Measurements from ENCODE around the gene GPR33.
"Not testable (repeated sequence)": the region's sequence is repeated elsewhere in the genome, so short reads cannot be mapped to it uniquely, and the experiment has no call there.

The GPR33 gene

DNA sequence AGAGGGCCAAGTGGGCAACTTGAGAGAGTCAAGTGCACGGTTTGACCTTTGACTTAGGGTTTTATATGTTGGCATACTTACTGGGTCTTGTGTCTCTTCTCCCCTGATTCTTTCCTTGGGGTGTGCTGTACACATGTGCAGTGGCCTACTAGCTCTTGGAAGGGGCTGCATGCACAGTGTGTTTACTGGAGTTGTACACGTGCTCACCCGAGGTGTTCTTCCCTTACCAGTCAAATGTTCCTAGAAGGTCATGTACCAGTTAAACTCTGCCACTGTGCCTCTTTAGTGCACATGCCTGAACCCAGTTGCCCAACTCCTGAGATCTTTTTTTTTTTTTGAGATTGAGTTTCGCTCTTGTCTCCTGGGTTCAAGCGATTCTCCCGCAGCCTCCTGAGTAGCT, 21.3 kb downstream of the GPR33 start:
- H3K27me3 ChIP-seq (replicated peaks; ENCODE audit: insufficient read depth, low read length), result no peaks in the 10 kb centered on the region
- no peaks in the 10 kb centered on the region for H3K9me2 ChIP-seq (replicated peaks; ENCODE audit: insufficient read depth, low read length)
- H3F3A ChIP-seq (ENCODE audit: insufficient read depth, low read length), result no peaks in the 10 kb centered on the region
- no peak overlapping the region for H3K27ac ChIP-seq (ENCODE audit: low read length)
- no peak for DNase-seq
- no peaks in the 10 kb centered on the region for H4K20me1 ChIP-seq (ENCODE audit: insufficient read depth, low read length)
- no peaks in the 10 kb centered on the region for H3K9me3 ChIP-seq (replicated peaks; ENCODE audit: insufficient read depth, low read length)
- H3K36me3 ChIP-seq (replicated peaks; ENCODE audit: insufficient read depth, low read length), result no peaks in the 10 kb centered on the region
- H3K4me2 ChIP-seq (ENCODE audit: low read depth, low read length), result no peak overlapping the region
- no peak overlapping the region for H3K4me3 ChIP-seq (ENCODE audit: low read length)
- H3K79me2 ChIP-seq (ENCODE audit: low read length), result no peaks in the 10 kb centered on the region
- no peaks in the 10 kb centered on the region for H3K4me1 ChIP-seq (ENCODE audit: low read length)
- H2AFZ ChIP-seq (ENCODE audit: low read length), result no peak overlapping the region
- TF ChIP-seq EZH2phosphoT487 (IDR thresholded peaks at IDR 0.05; ENCODE audit: low read length), result no peak
- TF ChIP-seq, protein P1, sequence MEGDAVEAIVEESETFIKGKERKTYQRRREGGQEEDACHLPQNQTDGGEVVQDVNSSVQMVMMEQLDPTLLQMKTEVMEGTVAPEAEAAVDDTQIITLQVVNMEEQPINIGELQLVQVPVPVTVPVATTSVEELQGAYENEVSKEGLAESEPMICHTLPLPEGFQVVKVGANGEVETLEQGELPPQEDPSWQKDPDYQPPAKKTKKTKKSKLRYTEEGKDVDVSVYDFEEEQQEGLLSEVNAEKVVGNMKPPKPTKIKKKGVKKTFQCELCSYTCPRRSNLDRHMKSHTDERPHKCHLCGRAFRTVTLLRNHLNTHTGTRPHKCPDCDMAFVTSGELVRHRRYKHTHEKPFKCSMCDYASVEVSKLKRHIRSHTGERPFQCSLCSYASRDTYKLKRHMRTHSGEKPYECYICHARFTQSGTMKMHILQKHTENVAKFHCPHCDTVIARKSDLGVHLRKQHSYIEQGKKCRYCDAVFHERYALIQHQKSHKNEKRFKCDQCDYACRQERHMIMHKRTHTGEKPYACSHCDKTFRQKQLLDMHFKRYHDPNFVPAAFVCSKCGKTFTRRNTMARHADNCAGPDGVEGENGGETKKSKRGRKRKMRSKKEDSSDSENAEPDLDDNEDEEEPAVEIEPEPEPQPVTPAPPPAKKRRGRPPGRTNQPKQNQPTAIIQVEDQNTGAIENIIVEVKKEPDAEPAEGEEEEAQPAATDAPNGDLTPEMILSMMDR (IDR thresholded peaks at IDR 0.05; ENCODE audit: low read length), result no peak
- TF ChIP-seq EZH2 (optimal IDR thresholded peaks at IDR 0.05; ENCODE audit: low read depth, low read length), result no peak
- H3K9ac ChIP-seq (ENCODE audit: low read length), result no peak overlapping the region

GRCh38 chr14:31465111-31465510, 22.7 kb downstream of the GPR33 start:
- H4K20me1 ChIP-seq (ENCODE audit: insufficient read depth, low read length), result no peaks in the 10 kb centered on the region
- H3K36me3 ChIP-seq (replicated peaks; ENCODE audit: insufficient read depth, low read length), result no peaks in the 10 kb centered on the region
- DNase-seq, result no peak
- H3K9me2 ChIP-seq (replicated peaks; ENCODE audit: insufficient read depth, low read length), result no peaks in the 10 kb centered on the region
- no peak overlapping the region for H3K4me2 ChIP-seq (ENCODE audit: low read depth, low read length)
- no peak overlapping the region for H3K27ac ChIP-seq (ENCODE audit: low read length)
- no peaks in the 10 kb centered on the region for H3K9me3 ChIP-seq (replicated peaks; ENCODE audit: insufficient read depth, low read length)
- H3K79me2 ChIP-seq (ENCODE audit: low read length), result no peaks in the 10 kb centered on the region
- H3F3A ChIP-seq (ENCODE audit: insufficient read depth, low read length), result no peaks in the 10 kb centered on the region
- H2AFZ ChIP-seq (ENCODE audit: low read length), result no peak overlapping the region
- no peaks in the 10 kb centered on the region for H3K4me1 ChIP-seq (ENCODE audit: low read length)
- no peak overlapping the region for H3K9ac ChIP-seq (ENCODE audit: low read length)
- no peak overlapping the region for H3K4me3 ChIP-seq (ENCODE audit: low read length)
- no peak for TF ChIP-seq EZH2 (optimal IDR thresholded peaks at IDR 0.05; ENCODE audit: low read depth, low read length)
- TF ChIP-seq, protein P1 (IDR thresholded peaks at IDR 0.05; ENCODE audit: low read length), result no peak
- no peak for TF ChIP-seq EZH2phosphoT487 (IDR thresholded peaks at IDR 0.05; ENCODE audit: low read length)
- no peaks in the 10 kb centered on the region for H3K27me3 ChIP-seq (replicated peaks; ENCODE audit: insufficient read depth, low read length)

DNA sequence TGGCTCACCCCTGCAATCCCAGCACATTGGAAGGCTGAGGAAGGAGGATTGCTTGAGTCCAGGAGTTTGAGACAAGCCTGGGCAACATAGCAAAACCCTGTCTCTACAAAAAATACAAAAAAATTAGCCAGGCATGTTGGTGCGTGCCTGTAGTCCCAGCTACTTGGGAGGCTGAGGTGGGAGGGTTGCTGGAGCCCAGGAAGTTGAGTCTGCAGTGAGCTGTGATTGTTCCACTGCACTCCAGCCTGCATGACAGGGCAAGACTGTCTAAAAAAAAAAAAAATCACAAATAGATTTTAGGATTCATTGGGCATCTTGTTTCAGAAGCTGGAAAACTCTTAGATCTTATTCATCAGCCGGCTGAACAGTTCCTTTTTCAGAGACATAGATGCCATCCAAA, 25.4 kb downstream of the GPR33 start:
- not testable (repeated sequence) for H2AFZ ChIP-seq (ENCODE audit: low read length)

GRCh38 chr14:31461545-31461944, 26.3 kb downstream of the GPR33 start:
- peaks cover 4% of the 10 kb centered on the region; the same call in 1 of the 2 replicates for H3K79me2 ChIP-seq (ENCODE audit: low read length)
- no peak overlapping the region for H2AFZ ChIP-seq (ENCODE audit: low read length)
- H3K9me2 ChIP-seq (replicated peaks; ENCODE audit: insufficient read depth, low read length), result no peaks in the 10 kb centered on the region
- no peaks in the 10 kb centered on the region; the same call in 1 of the 2 replicates for H3K4me1 ChIP-seq (ENCODE audit: low read length)
- H3K36me3 ChIP-seq (replicated peaks; ENCODE audit: insufficient read depth, low read length), result no peaks in the 10 kb centered on the region
- no peak overlapping the region for H3K4me2 ChIP-seq (ENCODE audit: low read depth, low read length)
- TF ChIP-seq, protein P1 (IDR thresholded peaks at IDR 0.05; ENCODE audit: low read length), result no peak
- no peak for TF ChIP-seq EZH2phosphoT487 (IDR thresholded peaks at IDR 0.05; ENCODE audit: low read length)
- no peak for TF ChIP-seq EZH2 (optimal IDR thresholded peaks at IDR 0.05; ENCODE audit: low read depth, low read length)
- no peak for DNase-seq
- no peaks in the 10 kb centered on the region for H3K9me3 ChIP-seq (replicated peaks; ENCODE audit: insufficient read depth, low read length)
- no peaks in the 10 kb centered on the region for H4K20me1 ChIP-seq (ENCODE audit: insufficient read depth, low read length)
- H3K27me3 ChIP-seq (replicated peaks; ENCODE audit: insufficient read depth, low read length), result no peaks in the 10 kb centered on the region
- H3K9ac ChIP-seq (ENCODE audit: low read length), result no peak overlapping the region
- no peak overlapping the region for H3K4me3 ChIP-seq (ENCODE audit: low read length)
- H3K27ac ChIP-seq (ENCODE audit: low read length), result no peak overlapping the region
- no peaks in the 10 kb centered on the region for H3F3A ChIP-seq (ENCODE audit: insufficient read depth, low read length)

More for the DNA sequence above, 25.4 kb downstream of the GPR33 start:
- not testable (repeated sequence) for H3F3A ChIP-seq (ENCODE audit: insufficient read depth, low read length); H3K79me2 ChIP-seq (ENCODE audit: low read length); H3K27me3 ChIP-seq (replicated peaks; ENCODE audit: insufficient read depth, low read length); DNase-seq; H3K36me3 ChIP-seq (replicated peaks; ENCODE audit: insufficient read depth, low read length); H3K27ac ChIP-seq (ENCODE audit: low read length); H4K20me1 ChIP-seq (ENCODE audit: insufficient read depth, low read length); H3K4me1 ChIP-seq (ENCODE audit: low read length); H3K9me2 ChIP-seq (replicated peaks; ENCODE audit: insufficient read depth, low read length); H3K9me3 ChIP-seq (replicated peaks; ENCODE audit: insufficient read depth, low read length); H3K4me3 ChIP-seq (ENCODE audit: low read length); H3K4me2 ChIP-seq (ENCODE audit: low read depth, low read length); H3K9ac ChIP-seq (ENCODE audit: low read length)

Measured in MM.1S (cell line).